Dermis microvascular lymphatic vessel endothelial cell (primary cell): Measurements from ENCODE around the gene TMA7. TPM values are rescaled to one million over a fixed set of nuclear protein-coding genes. Genes with fewer than 3 reads are reported as not detected.

Experiments used
- total RNA-seq: library from RNA; depleted of rRNA; stranded (reverse); fragments of >200 nt; gene quantifications from 2 replicates; pipeline ENCODE4 v1.2.1, GENCODE V29; 2014

The TMA7 gene
- total RNA-seq, 1 donor from 2014 or later = 193 TPM

Other genes starting within 250 kb of the TMA7 start
- gene CAMP, start 216.8 kb upstream of the TMA7 start, total RNA-seq = not detected in 2 replicates
- 2.8 and 3.4 TPM in 2 replicates for gene ZNF589, start 199.2 kb upstream of the TMA7 start, total RNA-seq
- gene NME6, start 138.9 kb upstream of the TMA7 start, total RNA-seq = 15.3 and 20.5 TPM in 2 replicates
- gene SPINK8, start 106.6 kb upstream of the TMA7 start, total RNA-seq = not detected in 2 replicates
- not detected in 2 replicates for gene FBXW12, start 68.0 kb upstream of the TMA7 start, total RNA-seq
- gene PLXNB1, start 10.2 kb upstream of the TMA7 start, total RNA-seq = 13.9 and 20.5 TPM in 2 replicates
- 9.7 and 13.1 TPM in 2 replicates for gene CCDC51, start 138 bp upstream of the TMA7 start, total RNA-seq
- gene ATRIP, start 6.5 kb downstream of the TMA7 start, total RNA-seq = 4.9 and 6.1 TPM in 2 replicates
- gene SHISA5, start 63.9 kb downstream of the TMA7 start, total RNA-seq = 71.8 and 91.9 TPM in 2 replicates
- gene PFKFB4, start 116.5 kb downstream of the TMA7 start, total RNA-seq = 0.76 and 1.3 TPM in 2 replicates
- gene UCN2, start 123.5 kb downstream of the TMA7 start, total RNA-seq = not detected in 2 replicates
- under 0.01 and 0.13 TPM in 2 replicates for gene COL7A1, start 155.1 kb downstream of the TMA7 start, total RNA-seq
- gene UQCRC1, start 169.4 kb downstream of the TMA7 start, total RNA-seq = 311 and 325 TPM in 2 replicates
- gene TMEM89, start 181.5 kb downstream of the TMA7 start, total RNA-seq = 0.13 TPM in 1 of 2 replicates, not detected in the other
- 11.0 and 12.5 TPM in 2 replicates for gene SLC26A6, start 195.2 kb downstream of the TMA7 start, total RNA-seq
- gene CELSR3, start 222.6 kb downstream of the TMA7 start, total RNA-seq = 0.13 and 0.25 TPM in 2 replicates
- gene NCKIPSD, start 245.7 kb downstream of the TMA7 start, total RNA-seq = 4.6 and 5.9 TPM in 2 replicates